Ecto neural progenitor cell (in vitro differentiated cells): ENCODE data around the gene CD2.

ENCODE experiments used
- DNase-seq: peaks from one replicate; pipeline ENCODE4 v3.0.0-alpha.2; 2018; ENCODE audit warnings: low spot score

Gene CD2

DNA sequence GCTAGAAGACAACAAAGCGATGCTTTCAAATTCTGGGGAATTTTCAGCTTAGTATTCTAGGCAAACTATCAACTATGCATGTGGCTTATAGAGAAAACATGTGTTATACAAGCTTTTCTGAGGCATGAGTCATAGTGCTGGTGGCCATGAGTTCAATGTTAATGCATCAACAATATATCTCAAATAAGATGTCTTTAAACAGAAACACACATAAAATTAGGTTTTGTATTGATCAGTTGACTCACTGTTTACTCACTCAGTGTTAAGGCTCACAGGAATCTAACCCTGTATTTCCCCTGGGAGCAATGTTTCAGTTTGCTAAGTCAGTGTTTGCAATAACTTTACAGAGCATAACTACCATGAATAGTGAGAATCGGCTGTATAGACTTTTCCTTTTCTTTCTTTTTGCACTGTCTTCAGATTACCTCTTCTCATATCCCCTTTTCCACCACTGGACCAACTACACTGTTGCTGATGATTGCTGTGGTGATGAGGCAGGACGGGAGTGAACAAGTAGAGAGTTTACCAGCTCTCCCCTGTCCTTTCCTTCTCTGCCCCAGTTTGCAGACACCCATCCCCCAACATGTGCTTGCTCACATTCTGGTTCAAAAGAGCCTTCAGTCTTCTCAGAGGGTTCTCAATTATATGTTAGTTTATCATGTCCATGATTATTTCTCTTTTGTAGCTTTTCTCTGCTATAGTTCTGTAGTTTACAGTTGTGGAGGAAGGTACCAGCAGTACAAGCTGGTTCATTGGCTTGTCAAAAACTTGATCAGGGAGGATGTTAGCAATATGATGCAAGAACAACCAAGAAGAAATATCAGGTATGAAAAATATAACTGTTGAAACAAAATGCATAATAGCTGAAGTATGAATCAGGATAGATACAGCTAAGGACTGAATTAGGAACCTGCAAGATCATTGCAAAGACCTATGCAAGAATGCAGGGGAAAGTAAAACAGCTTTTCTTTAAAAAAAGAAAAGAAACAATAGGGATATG is 23.9 kb downstream of the CD2 start:
- DNase-seq, result no peak

DNA sequence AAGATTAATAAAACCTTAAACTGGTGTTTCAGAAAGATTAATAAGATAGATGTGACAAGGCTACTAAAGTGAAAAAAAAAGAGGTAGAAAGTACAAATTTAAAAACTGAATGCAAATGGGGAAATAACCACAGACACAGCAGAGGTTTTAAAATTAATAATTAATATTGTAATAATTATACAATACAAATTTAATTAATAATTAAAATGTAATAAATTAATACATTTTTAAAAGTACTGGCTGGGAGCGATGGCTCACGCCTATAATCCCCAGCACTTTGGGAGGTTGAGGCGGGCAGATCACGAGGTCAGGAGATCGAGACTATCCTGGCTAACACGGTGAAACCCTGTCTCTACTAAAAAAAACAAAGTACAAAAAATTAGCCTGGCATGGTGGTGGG is 26.8 kb downstream of the CD2 start:
- DNase-seq, result no peak

DNA sequence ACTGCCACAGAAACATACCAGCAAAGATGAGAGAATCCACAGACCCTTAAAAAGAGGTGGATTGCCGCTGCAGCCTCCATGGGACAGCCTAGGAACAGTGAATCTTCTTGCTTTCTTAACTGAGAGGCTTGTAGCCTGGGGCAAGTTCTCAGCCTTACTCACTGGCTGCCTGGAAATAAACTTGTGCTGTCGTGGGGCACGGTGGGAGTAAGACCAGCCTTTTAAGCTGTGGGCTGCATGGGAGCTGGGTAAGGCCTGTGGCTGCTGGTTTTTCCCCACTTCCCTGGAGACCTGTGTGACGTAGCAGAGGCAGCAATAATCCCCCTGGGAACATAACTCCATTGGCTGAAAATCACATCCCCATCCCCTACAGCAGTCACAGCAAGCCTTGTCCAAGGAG is 30.8 kb downstream of the CD2 start:
- DNase-seq, result no peak

DNA sequence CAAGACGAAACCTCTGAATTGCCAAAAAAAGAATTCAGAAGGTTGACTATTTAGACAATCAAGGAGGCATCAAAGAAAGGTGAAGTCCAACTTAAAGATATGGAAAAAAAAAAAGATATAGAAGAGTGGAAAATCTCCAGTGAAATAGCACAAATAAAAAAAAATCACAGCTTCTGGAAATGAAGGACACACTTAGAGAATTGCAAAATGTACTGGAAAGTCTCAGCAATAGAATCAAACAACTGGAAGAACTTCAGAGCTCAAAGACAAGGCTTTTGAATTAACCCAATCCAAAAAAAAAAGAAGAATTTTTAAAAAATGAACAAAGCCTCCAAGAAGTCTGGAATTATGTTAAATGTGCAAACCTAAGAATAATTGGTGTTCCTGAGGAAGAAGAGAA is 31.8 kb downstream of the CD2 start:
- no peak for DNase-seq

DNA sequence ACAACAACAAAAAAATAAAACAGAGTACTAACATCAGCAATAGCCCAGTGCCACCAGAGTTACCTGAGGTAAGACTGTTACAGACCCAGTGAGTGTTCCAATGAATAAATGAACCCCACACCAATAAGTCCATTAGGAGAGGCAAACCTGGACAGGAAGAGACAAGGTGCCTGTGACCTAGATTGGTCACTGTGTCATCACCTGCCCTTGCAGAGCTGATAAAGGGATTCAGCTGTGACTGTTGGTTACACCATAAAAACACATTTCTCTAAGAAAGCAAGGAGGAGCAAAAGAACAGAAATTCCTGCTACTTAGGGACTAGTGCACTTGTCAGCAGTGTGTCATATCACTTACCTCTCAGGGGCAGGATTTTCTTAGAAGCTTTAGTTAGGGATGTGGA is 37.5 kb downstream of the CD2 start:
- no peak for DNase-seq

DNA sequence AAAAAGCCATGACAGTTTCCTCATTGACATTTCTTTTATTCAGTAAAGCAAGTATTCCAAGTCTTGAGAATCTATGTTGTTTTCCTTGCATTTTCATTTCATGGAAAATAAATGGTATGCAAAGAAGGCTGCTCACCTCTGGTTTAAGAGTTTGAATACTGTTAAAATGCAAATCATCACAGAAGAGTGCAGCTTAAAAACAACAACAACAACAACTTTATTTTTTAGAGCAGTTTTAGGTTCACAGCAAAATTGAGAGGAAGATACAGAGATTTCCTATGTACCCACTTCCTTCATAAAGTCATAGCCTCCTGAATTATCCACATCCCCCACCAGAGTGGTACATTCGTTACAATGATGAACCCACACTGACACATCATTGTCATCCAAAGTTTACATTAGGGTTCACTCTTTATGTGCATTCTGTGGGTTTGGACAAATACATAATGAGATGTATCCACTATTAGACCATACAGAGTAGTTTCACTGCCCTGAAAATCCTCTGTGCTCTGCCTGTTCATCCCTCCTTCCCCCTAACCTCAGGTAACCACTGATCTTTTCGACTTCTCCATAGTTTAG is 39.2 kb downstream of the CD2 start:
- no peak for DNase-seq

DNA sequence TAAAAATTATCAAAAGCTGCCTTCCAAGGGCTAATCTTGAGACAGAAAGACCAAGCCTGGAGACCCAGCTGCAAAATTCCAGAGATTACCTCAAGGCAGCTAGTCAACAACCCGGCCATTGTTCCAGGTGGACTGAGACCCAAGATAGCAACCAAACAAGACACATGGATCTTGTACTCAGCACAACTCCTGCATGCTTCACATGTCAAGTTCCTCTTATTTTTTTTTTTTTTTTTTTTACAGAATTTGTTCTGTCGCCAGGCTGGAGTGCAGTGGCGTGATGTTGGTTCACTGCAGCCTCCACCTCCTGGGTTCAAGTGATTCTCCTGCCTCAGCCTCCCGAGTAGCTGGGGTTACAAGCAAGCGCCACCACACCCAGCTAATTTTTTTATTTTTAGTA is 40.1 kb downstream of the CD2 start:
- DNase-seq, result no peak

DNA sequence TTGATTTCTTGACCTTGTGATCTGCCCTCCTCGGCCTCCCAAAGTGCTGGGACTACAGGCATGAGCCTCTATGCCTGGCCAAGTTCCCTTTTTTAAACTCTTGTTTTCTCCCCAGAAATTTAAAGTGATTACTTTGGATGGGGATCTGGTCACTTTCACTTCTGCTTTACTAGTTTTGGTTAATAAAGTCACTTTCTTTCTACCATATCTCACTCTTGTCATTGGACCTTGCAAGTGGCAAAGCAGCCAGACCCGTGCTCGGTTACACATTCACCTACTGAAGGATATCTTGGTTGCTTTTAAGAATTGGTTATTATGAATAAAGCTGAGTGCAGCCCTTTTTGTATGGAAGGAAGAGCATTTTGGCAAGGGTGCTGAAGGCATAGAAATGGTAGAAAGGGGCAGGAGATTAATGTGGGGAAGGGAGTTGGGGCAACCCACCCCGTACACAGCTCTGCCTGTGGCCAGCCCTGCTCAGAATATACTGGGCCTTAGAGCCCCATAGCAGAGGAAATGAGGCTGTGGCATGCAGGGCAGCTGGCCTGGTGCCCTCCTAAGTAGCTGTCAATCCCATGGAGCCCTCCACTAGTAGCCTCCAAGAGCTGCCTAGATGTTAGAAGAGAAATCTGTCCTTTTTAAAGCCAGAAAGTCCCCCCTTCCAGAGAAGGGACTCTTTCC is 40.7 kb downstream of the CD2 start:
- DNase-seq, result no peak

DNA sequence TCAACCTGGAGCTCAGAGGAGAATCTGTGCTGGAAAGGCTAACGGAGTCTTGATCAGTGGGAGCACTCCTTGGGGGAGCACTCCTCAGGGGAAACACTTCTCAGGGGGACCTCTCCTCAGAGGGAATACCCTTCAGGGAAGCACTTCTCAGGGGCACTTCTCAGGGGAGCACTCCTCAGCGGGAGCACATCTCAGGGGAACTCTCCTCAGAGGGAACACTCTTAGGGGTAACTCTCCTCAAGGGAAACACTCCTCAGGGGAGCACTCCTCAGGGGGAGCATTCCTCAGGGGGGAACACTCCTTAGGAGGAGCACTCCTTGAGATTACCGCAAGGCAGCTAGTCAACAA is 41.2 kb downstream of the CD2 start:
- no peak for DNase-seq

DNA sequence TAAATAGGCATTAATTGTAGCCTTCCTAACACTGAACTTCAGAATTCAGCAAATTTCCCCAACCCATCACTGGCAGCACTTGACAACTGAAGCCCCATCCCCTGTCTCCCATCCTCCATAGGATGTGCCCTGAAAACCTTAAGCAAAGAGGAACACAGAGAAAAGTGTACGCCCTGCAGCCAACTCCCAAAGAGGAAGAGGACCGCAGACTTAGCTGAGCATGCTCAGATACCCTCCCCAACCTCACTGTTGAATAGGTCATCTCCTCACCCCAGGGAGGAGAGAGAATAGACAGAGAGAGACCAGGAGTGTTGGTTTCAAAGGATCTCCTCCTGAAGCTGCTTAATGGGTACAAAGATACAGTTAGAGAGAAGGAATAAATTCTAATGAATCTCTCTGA is 50.5 kb downstream of the CD2 start:
- no peak for DNase-seq

DNA sequence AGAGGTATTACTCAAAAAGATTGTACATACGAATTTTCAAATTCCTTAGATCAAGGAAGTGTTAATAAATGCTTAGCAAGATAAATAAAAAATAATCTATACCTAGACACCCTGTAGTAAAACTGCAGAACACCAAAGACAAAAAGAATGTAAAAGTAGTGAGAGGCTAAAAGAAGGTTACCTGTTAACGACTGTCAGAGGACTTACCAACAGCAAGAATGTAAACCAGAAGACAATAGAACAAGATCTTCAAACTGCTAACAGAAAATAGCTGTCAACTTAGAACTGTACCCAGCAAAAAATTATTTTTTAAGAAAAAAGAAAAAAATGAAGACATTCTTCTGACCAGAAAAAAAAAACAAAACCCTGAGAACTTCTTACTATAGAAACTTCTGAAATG is 51.2 kb downstream of the CD2 start:
- no peak for DNase-seq

DNA sequence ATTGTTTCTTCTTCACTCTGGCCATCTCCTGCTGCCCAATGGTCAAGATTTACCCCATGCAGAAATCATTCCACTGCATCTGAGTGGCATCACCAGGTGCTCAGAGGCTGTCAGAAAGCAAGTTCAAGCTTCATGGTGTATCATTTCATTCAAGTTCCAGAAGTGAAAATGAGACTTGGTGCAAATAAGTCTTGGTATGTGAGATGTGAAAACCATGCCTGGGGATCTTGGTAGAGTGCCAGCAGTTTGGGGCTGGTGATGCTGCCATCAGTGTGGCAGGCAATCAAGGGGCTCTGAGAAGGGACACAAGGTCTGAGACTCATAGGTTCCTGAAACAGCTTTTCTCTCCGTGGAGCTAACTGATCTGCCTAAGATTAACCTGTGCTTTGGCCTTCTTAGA is 52.0 kb downstream of the CD2 start:
- no peak for DNase-seq

DNA sequence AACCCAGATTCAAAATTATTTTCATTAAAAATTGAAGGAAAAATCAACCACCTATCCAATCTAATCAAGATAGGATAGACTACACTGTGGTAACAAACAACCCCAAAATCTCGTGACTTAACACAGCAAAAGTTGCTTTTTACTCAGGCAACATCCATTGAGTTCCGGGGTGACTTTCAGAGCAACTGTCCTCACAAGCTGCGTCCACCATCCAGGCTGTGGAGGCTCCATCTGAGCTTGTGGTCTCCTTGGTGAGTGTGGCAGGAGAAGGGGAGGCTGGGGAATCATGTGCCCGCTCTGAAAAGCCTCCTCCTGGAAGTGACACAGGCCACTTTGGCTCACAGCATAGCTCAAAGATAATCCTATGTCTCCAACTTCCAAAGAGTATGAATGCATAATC is 52.4 kb downstream of the CD2 start:
- no peak for DNase-seq

DNA sequence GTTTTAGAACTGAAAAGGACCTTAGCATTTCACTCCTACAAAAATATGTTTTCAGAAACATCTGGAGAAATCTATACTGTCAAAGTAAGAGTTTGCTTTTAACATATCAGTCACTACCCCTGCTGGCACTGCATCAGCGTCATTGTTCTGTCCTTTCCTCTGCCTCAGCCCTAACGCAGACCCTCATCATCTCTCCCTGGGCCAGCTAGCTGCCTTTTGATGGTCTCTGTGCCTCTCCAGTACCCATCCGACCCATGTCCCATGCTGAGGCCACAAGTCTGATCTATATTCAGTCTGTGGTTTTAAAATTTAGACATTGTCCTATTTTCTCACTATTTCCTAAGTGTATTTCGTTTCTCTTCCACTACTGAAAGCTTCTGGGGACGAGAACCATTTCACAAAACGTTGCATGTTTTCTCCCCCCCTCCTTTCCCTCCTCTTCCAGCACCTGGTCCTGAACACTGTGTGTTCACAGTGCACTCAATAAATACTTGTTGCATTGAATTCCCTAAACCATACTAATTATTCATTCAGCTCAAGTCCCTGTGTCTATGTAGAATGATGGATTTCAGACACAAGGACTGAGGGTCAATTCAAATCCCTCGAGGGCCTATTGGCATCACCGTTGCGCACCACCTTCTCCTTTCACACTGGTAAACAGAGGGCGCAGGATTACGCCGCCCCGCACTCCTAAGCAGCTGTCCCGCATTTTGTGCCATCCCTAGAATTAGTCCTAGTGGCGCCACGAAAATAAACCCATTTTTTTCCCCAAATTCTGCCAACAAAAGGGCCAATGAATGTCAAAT is 53.4 kb downstream of the CD2 start:
- DNase-seq, result no peak

DNA sequence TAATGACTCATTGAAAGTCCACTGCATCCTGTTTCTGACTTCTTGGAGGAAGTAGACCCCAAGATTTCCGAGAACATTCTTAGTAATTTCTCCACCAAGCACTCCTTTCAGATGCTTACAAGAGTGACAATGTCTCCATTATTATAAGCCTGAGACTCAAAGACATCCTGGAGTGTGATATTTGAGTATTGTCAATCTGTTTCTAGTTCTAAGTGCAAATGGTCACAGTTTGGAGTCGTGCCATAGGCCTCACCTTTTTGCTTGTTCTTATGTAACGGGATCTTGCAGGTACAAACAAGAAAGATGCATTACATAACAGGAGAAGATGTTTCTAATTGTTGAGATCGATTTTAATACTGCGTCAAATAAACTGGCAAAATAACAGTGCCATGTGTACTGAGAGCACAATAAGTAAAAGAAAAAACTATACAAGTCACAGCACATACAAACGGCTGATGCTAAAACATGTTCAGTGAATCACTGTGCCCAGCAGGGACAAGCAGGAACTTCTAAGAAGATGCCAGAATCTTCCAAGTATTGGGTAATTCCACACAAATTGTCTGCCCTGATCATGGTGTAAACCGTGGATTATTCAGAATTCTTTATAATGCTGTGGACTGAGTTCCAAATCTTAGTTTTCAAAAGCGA is 54.1 kb downstream of the CD2 start:
- no peak for DNase-seq

DNA sequence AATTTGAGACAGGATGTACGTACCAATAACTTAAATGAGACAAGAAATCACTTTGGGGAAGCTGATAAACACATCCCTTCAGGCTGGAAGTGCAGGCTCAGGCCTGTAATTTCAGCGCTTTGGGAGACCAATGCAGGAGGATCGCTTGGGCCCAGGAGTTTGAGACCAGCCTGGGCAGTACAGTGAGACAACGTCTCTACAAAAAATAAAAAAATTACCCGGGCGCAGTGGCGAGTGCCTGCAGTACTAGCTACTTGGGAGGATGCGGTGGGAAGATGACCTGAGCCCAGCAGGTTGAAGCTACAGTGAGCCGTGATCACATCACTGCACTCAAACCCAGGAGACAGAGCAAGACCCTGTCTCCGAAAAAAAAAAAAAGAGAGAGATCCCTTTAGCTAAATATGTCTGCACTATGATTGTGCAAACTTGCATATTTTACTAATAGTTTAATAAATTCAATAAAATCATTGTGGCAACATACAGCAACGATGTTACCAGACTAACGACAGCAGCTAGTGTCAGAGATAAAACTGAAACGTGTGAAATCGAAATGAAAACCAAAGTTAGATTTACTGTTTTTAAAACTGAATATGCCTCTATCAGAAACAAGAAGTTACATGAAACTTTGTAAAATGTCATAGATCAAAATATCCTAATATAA is 54.7 kb downstream of the CD2 start:
- DNase-seq, result no peak

DNA sequence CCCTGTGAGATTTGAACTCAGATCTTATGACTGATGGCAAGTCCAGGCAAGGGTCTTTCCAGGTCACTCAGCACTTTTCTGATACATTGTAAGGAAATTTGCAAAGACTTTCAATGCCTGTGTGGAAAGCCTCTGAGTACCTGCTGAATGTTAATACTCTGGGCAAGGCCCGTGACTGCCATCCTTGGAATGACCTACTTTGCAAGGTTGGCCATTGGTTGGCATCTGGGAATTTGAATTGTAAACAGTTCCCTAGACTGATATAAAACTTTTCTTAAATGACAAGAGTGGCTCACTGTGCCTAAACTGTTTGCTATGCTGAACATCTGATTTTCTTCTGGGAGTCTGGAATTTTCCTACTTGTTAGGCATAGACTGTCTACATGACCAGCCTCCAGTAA is 57.1 kb downstream of the CD2 start:
- no peak for DNase-seq

DNA sequence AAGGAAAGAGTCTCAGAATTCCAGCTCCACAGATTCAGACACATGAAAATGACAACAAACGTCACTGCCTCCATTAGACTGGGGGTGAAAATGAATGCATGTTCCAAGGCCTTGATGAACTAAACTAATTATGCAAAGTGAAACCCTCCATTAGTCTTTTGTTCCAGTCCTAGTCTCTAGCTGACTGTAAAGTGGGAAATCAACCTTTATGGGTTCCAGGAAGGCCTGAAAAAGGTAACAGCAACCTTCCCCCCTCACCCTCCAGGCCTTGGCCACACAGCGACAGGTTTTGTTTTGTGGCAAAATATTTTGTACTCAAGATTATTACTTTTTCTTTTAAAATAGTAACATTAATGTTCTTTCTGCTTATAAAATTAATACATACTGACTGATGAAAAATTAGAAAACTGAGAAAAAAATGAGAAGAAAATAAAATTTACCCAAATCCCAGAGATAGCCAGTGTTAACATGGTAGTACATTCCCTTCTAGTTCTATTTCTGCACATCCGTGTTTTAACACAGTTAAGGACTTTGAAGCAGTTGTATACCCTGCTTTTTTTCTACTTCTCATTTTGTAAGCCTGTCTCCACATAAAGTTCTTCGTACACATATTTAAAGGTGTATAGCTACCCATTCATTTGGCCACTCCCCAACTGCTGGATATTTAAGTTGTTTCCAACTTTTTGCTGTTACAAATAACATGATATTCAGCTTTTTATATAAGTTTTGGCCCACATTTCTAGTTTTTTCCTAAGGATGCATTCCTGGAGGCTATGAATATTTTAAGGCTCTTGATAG is 60.9 kb downstream of the CD2 start:
- DNase-seq, result no peak

DNA sequence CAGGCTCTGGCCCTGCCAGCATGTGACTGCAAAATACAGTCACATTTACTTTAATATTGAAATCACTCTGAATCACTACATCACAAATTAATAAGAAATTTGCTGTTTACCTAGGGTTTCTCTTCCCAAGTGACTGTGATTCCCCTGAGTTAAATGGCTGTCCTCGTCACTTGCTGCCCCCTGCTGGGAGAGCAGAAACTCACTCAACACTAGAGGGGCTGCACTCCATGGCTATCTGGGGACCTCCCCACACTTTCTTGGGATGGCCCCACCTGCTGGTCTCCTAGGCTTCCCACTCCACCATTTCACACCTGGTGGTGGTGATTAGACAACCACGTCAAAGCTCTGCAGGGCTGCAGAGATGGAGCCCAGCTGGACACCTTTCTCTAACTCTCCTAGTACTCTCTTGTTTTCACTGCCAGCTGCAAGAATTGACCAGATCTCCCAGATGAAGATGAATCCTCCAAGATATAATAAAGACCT is 63.4 kb downstream of the CD2 start:
- DNase-seq, result peak; percentile 62
